Lower lobe of right lung (tissue), 2 donors: Measurements from ENCODE around the gene GRIA2. TPM values are rescaled to one million over a fixed set of nuclear protein-coding genes. Genes with fewer than 3 reads are reported as not detected.

ENCODE experiments used
- ATAC-seq, 2 donors: fragments of 200-7000 bp; cut with Tn5 transposase; one replicate each; pipeline ENCODE4 v1.9.1; 2020 to 2022; ENCODE audit warnings: mild to moderate bottlenecking in 2 of 2, moderate library complexity in 2 of 2
- DNase-seq: peaks from one replicate; pipeline ENCODE4 v3.0.0-alpha.2; 2020
- H3K27ac ChIP-seq: fragments of 200-600 bp; one replicate; pipeline ENCODE4 v1.8.0; 2022
- H3K27me3 ChIP-seq: fragments of 200-600 bp; one replicate; pipeline ENCODE4 v1.8.0; 2022; ENCODE audit warnings: low read depth
- H3K36me3 ChIP-seq: fragments of 200-600 bp; one replicate; pipeline ENCODE4 v1.8.0; 2022; ENCODE audit warnings: mild to moderate bottlenecking
- H3K4me1 ChIP-seq: fragments of 200-600 bp; one replicate; pipeline ENCODE4 v1.8.0; 2022
- H3K4me3 ChIP-seq: fragments of 200-600 bp; one replicate; pipeline ENCODE4 v1.8.0; 2022; ENCODE audit warnings: mild to moderate bottlenecking
- H3K9me3 ChIP-seq: fragments of 200-600 bp; one replicate; pipeline ENCODE4 v1.8.0; 2022
- intact Hi-C: fragments of 100-400 bp; cut with DNase I; formaldehyde crosslinking; loops from one replicate; pipeline ENCODE4 v1.11.0; 2022
- total RNA-seq: library from RNA; stranded (reverse); fragmentation: NEBNext Ultra II Directional; extraction: Animal tissue kit (Norgen Biotek cat#: 25700); gene quantifications from one replicate; pipeline ENCODE4 v1.2.1, GENCODE V29; 2021
- TF ChIP-seq, protein P1 (sequence below): fragments of 200-600 bp; IDR thresholded peaks from one replicate; pipeline ENCODE4 v1.8.0; 2022; ENCODE audit warnings: antibody characterized with exemption, mild to moderate bottlenecking
- donor health status: DM: no; HTN: yes; CAD: no; lungs with severe emphysema.

The GRIA2 gene
- total RNA-seq, 1 donor from 2014 or later: not detected

DNA sequence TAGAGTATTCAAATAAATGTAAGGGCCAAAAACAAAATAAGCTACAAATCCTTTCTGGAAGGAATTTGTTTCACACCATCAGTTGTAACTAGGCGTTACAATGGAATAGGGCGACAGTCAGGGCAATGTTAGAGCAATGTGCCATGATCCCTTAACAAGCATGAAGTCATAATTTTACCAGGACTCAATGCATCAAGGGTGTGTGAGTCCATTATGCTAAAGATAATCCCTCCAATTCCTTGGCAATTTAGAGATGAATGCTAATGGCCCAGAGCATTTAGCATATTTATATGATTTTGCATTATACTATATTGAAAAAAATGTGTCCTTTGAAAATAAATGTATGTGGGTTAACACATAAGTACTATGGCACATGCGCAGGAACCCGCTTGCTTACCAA lies 73.1 kb downstream of the GRIA2 start:
- TF ChIP-seq, protein P1, sequence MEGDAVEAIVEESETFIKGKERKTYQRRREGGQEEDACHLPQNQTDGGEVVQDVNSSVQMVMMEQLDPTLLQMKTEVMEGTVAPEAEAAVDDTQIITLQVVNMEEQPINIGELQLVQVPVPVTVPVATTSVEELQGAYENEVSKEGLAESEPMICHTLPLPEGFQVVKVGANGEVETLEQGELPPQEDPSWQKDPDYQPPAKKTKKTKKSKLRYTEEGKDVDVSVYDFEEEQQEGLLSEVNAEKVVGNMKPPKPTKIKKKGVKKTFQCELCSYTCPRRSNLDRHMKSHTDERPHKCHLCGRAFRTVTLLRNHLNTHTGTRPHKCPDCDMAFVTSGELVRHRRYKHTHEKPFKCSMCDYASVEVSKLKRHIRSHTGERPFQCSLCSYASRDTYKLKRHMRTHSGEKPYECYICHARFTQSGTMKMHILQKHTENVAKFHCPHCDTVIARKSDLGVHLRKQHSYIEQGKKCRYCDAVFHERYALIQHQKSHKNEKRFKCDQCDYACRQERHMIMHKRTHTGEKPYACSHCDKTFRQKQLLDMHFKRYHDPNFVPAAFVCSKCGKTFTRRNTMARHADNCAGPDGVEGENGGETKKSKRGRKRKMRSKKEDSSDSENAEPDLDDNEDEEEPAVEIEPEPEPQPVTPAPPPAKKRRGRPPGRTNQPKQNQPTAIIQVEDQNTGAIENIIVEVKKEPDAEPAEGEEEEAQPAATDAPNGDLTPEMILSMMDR: no peak
- no peaks in the 10 kb centered on the region for H3K9me3 ChIP-seq
- ATAC-seq: no peak

DNA sequence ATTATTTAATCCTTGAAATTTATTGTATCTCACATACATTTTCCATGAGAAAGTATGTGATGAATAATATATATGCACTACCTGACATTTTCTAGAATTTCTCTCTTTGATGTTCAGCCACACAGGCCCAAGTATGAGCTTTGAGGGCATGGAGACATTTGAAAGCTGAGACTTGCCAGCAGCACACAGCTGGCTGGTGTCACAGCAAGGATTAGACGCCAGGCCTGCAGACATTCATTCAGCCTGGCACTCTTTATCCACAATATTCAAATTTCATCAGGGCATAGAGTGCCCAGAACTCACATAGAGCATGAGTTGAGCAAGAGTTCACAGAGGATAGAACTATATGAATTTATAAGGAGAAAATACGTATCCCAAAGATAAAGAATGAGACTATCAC lies 74.0 kb downstream of the GRIA2 start:
- TF ChIP-seq, protein P1: no peak
- Histone ChIP-seq H3K9me3 (no peaks in the 10 kb centered on the region), H3K4me3 (no peak overlapping the region), H3K27me3 (no peaks in the 10 kb centered on the region), H3K36me3 (no peaks in the 10 kb centered on the region), H3K4me1 (no peaks in the 10 kb centered on the region), H3K27ac (no peak overlapping the region)
- intact Hi-C loops: no loop called here
- DNase-seq (no peak), ATAC-seq (no peak)

More for the DNA sequence above, 73.1 kb downstream of the GRIA2 start:
- no peaks in the 10 kb centered on the region for H3K27me3 ChIP-seq
- H3K27ac ChIP-seq: no peak overlapping the region
- intact Hi-C loops: no loop called here
- no peaks in the 10 kb centered on the region for H3K4me1 ChIP-seq
- H3K4me3 ChIP-seq: no peak overlapping the region
- no peak for DNase-seq
- H3K36me3 ChIP-seq: no peaks in the 10 kb centered on the region

DNA sequence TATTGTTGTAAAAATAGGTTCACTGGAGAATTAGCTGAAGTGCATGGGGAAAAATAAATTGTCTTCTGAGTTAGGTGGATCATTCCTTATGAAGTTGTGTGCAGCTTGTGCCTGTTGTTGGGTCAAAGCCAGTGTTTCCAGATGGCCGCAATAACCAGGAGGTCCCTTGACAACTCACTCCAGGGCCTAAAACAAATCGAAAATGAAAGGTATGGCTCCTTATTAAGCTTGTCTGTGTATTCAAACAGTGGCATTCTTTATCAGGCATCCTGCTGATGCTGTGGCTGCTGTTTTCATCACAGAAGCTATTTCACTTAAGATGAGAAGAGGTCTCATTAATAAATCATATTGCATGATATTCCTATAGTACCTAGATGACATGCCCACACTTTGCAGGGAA lies 80.2 kb downstream of the GRIA2 start:
- Histone ChIP-seq H3K4me3 (no peak overlapping the region), H3K27ac (no peak overlapping the region), H3K36me3 (no peaks in the 10 kb centered on the region), H3K27me3 (no peaks in the 10 kb centered on the region), H3K9me3 (no peaks in the 10 kb centered on the region), H3K4me1 (no peaks in the 10 kb centered on the region)
- DNase-seq (no peak), ATAC-seq (no peak)
- TF ChIP-seq, protein P1: no peak
- intact Hi-C loops: no loop called here

DNA sequence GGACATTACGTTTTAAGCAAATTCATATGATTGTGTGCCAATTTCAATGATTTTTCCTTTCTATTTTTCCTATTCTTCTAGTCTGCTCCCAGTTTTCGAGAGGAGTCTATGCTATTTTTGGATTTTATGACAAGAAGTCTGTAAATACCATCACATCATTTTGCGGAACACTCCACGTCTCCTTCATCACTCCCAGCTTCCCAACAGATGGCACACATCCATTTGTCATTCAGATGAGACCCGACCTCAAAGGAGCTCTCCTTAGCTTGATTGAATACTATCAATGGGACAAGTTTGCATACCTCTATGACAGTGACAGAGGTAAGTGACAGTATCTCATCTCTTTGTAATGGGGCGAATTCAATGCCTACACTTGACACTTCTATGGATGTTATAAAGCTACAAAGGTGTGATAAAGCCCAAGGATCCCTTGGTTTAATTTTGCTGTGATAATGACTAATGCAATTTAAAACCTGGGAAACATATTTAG lies 83.0 kb downstream of the GRIA2 start:
- no peaks in the 10 kb centered on the region for H3K27me3 ChIP-seq
- TF ChIP-seq, protein P1: no peak
- intact Hi-C loops: no loop called here
- H3K4me1 ChIP-seq: no peaks in the 10 kb centered on the region
- no peak for DNase-seq
- no peak overlapping the region for H3K27ac ChIP-seq
- no peaks in the 10 kb centered on the region for H3K36me3 ChIP-seq
- no peak for ATAC-seq
- H3K9me3 ChIP-seq: no peaks in the 10 kb centered on the region
- no peak overlapping the region for H3K4me3 ChIP-seq

DNA sequence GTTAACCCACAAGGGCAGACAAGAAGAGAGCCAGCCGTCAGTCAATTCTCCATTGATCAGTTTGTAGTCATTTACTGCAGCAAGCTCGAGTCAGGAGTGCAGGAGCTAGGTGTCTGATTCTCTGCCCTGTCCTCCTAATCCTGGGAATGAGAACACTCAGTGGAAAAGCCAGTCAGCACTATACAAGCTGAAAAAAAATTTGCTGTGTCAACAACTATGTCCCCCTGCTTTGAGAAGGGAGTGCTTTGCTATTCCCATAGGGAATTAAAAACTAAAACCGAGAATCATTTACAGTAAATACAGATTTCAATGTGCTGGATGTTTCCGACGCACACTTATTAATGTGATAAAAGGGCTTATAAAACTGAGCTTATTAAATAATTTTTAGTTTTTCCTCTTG lies 84.2 kb downstream of the GRIA2 start:
- DNase-seq (no peak), ATAC-seq (no peak)
- Histone ChIP-seq H3K4me3 (no peak overlapping the region), H3K4me1 (no peaks in the 10 kb centered on the region), H3K9me3 (no peaks in the 10 kb centered on the region), H3K27ac (no peak overlapping the region), H3K27me3 (no peaks in the 10 kb centered on the region), H3K36me3 (no peaks in the 10 kb centered on the region)
- intact Hi-C loops: no loop called here
- TF ChIP-seq, protein P1: no peak

DNA sequence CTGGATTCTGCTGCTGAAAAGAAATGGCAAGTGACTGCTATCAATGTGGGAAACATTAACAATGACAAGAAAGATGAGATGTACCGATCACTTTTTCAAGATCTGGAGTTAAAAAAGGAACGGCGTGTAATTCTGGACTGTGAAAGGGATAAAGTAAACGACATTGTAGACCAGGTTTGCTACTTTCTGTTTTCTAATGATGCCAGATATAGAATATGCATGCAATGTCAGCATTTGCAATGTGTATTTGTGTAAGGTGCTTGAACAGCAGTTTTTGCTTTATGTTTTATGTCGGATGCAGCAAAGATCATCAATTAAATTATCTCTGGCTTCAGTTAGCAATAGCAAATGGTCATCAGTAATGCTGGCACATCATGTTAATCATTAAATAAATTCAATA lies 92.2 kb downstream of the GRIA2 start:
- Histone ChIP-seq H3K27me3 (no peaks in the 10 kb centered on the region), H3K4me3 (no peak overlapping the region), H3K36me3 (no peaks in the 10 kb centered on the region), H3K27ac (no peak overlapping the region), H3K4me1 (no peaks in the 10 kb centered on the region), H3K9me3 (no peaks in the 10 kb centered on the region)
- TF ChIP-seq, protein P1: no peak
- DNase-seq (no peak), ATAC-seq (no peak)
- intact Hi-C loops: no loop called here
